HG02981 (cell line): Measurements from ENCODE around the gene ST3GAL2.
A peak's percentile ranks its signal among the peaks of the same experiment; 100 is the strongest.
"Not testable (repeated sequence)": the region's sequence is repeated elsewhere in the genome, so short reads cannot be mapped to it uniquely, and the experiment has no call there.

Experiments
- ATAC-seq: cut with Tn5 transposase; IDR thresholded peaks from one replicate; pipeline ENCODE4 v1.9.1; 2021; ENCODE audit warnings: mild to moderate bottlenecking, moderate library complexity; ENCODE audit not compliant: unreplicated experiment

The ST3GAL2 gene

GRCh38 chr16:70418274-70418992, 20.5 kb downstream of the ST3GAL2 start:
- ATAC-seq = no peak

GRCh38 chr16:70417661-70418060, 21.2 kb downstream of the ST3GAL2 start:
- no peak for ATAC-seq

GRCh38 chr16:70416748-70417616, 21.9 kb downstream of the ST3GAL2 start:
- ATAC-seq = peak; percentile 82

DNA sequence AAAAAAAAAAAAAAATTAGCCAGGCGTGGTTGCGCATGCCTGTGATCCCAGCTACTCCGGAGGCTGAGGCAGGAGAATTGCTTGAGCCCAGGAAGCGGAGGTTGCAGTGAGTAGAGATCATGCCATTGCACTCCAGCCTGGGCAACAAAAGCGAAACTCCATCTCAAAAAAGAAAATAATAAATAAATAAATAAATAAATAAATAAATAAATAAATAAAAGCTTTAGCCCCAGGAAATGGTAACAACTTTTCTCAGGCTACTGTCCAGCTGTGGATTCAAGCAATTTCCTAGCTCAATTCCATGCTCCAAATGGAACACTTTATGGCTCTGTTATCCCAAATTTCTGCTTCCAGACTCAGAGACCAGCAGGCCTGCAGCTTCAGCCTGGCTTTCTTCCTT, 25.3 kb downstream of the ST3GAL2 start:
- ATAC-seq = not testable (repeated sequence)

DNA sequence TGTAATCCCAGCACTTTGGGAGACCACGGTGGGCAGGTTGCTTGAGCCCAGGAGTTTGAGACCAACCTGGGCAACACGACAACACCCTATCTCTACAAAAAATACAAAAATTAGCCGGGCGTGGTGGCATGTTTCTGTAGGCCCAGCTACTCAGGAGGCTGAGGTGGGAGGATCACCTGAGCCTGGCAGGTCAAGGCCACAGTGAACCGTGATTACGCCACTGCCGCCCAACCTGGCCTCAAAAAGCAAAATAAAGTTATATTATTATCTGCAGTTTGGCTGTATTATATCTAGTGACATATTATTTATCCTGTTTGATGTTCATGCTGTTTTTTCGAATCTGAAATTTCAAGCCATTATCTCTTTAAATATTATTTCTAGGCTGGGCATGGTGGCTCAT, 26.5 kb downstream of the ST3GAL2 start:
- no peak for ATAC-seq

DNA sequence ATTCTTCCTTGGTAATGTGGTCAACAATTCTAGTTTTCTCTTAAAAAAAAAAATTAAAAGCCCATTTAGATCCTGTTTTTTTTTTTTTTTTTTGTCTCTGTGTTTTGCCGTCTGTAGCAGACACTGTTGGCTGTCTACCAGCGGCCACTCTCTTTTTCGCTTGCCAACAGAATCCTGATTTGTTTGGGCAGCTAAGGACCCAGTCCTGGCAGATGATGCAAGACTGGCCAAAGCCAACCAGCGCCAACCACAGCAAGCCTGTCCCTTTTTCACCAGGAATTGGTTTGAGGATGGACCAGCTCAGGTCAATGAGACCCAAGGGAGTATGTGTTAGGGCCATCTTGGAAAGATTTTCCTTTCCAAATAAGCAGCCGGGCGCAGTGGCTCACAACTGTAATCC, 28.2 kb downstream of the ST3GAL2 start:
- no peak for ATAC-seq

- ATAC-seq = no peak
These were observed 31.1 kb downstream of the ST3GAL2 start for GRCh38 chr16:70407811-70408274.

- not testable (repeated sequence) for ATAC-seq
These were observed 32.8 kb downstream of the ST3GAL2 start for GRCh38 chr16:70406104-70406503.

GRCh38 chr16:70402916-70403659, 35.8 kb downstream of the ST3GAL2 start:
- no peak for ATAC-seq

DNA sequence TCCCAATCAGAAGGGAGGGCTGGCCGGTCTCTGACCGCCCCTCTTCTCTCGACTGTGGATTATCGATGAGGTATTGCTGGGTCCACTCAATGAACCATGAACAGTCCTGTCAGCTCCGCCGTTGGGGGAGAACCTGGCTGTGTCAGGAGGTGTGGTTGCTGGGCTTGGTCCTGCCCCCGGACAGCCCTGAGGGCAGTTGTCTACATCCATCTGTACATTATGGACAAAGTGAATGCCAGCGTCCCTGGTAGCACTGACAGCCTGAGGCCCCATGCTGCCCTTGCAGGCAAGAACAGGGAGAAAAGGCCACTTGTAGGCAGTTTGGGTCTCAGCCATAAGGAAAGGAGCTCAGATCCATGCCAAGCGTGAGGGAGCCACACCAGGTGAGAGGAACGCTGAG, 38.9 kb downstream of the ST3GAL2 start:
- ATAC-seq = no peak

GRCh38 chr16:70399381-70399780, 39.5 kb downstream of the ST3GAL2 start:
- no peak for ATAC-seq

GRCh38 chr16:70398177-70398743, 40.6 kb downstream of the ST3GAL2 start:
- ATAC-seq = no peak

GRCh38 chr16:70396246-70396904, 42.5 kb downstream of the ST3GAL2 start:
- ATAC-seq = no peak

GRCh38 chr16:70395345-70395901, 43.5 kb downstream of the ST3GAL2 start:
- ATAC-seq = no peak

DNA sequence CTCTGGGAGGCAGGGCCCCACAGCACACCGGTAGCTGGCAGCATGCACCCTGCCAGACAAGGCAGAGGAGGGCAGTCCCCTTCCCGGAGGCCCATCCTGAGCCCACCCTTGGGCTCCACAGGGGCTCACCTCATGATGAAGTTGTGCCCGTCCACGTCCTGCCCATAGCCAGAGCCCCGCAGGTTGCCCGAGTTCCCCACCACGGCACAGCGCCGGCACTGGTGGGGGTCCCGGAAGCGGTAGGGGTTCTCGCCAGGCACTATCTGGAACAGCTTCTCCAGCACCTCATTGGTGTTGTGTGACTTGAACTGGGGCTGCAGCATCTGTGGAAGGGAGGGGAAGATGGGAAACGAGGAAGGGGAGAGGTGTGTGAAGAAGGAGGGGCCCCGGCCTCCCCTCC, 44.0 kb downstream of the ST3GAL2 start:
- ATAC-seq = no peak

- ATAC-seq = no peak
These were observed 45.2 kb downstream of the ST3GAL2 start for GRCh38 chr16:70393662-70394061.

DNA sequence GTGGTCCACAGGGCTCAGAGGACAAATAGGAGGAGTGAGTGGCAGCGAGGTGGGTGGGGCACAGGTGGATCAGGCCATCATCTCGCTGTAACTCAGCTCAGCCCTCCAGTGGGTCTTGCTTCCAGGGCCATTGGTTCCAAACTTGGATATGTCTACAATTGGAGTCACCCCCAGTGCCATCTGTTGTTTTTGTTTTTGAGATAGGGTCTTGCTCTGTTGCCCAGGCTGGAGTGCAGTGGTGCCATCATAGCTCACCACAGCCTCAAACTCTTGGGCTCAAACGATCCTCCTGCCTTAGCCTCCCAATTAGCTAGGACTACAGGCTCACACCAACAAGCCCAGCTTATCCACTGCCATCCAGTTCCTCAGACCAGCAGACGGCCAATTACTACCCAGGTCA, 46.3 kb downstream of the ST3GAL2 start:
- ATAC-seq = no peak

DNA sequence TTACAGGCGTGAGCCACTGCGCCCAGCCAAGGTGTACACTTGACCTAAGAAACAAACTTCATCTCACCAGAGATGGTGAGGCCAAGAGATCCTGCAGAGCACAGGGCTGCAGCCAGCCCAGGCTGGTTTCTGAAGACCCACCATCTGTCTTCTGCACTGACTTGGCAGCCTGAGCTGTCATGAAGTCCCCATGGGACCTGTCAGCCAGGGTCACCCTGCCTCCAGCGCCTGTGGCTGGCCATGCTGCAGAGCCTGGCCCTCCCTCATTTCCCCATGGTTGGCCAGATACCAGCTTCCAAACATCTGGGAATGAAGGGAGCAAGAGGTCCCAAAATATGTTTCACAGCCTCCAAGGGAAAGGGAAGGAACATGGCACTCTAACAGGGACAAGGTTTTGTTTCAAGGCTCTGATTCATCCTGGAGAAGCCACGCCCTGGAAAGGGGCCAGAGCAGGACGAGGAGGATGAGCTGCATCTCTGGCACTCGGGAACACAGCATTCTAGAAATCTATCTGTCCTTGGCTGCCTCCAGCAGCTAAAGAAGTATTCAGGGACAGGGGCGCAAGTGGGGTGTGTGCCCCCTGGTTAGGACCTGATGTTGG, 46.9 kb downstream of the ST3GAL2 start:
- no peak for ATAC-seq

GRCh38 chr16:70391446-70391845, 47.5 kb downstream of the ST3GAL2 start:
- ATAC-seq = no peak

- no peak for ATAC-seq
These were observed 48.1 kb downstream of the ST3GAL2 start for GRCh38 chr16:70390774-70391173.
